Stomach (tissue), 4 donors: ENCODE measurements around the gene PSAP.

ENCODE experiments used
- CTCF ChIP-seq, 7 experiments: fragments of 450-650 bp in 4 of 7; fragments of 200-600 bp in 3 of 7; sonication (generic) in 3 of 7; IDR thresholded peaks; one replicate each; pipeline ENCODE4 v1.5.1; 2016 to 2019; ENCODE audit warnings: antibody characterized with exemption in 7 of 7, control low read depth in 2 of 7, mild to moderate bottlenecking in 1 of 7
- POLR2A ChIP-seq, 4 donors: fragments of 450-650 bp; IDR thresholded peaks; one replicate each; pipeline ENCODE4 v1.6.1; 2016; ENCODE audit warnings: antibody characterized with exemption in 4 of 4, control low read depth in 2 of 4, mild to moderate bottlenecking in 1 of 4, moderate library complexity in 1 of 4

GRCh38 chr10:71842856-71843686, 8.0 kb downstream of the PSAP start:
- TF ChIP-seq CTCF (IDR thresholded peaks at IDR 0.05) (no peak), POLR2A (IDR thresholded peaks at IDR 0.05) (no peak)
